WTC11 (cell line): ENCODE results near the gene RAB25. TPM values are rescaled to one million over a fixed set of nuclear protein-coding genes. Genes with fewer than 3 reads are reported as not detected.

ENCODE experiments used
- ATAC-seq: fragments of 200-7000 bp; cut with Tn5 transposase; 2 replicates; pipeline ENCODE4 v1.10.0; 2021; ENCODE audit warnings: mild to moderate bottlenecking, moderate library complexity
- CTCF ChIA-PET: fragments of 300-600 bp; sonication (Branson Sonifier 250); formaldehyde crosslinking; loops from one replicate; lab custom pipeline; 2021; ENCODE audit warnings: antibody characterized with exemption; lab: Charles Lee
- POLR2A ChIA-PET: fragments of 350-600 bp; sonication (Branson Sonifier 250); formaldehyde crosslinking; loops from one replicate; lab custom pipeline; 2021; ENCODE audit warnings: antibody characterized with exemption; lab: Charles Lee
- DNase-seq: peaks from one replicate; pipeline ENCODE4 v3.0.0; 2021; ENCODE audit warnings: low spot score
- H3K27ac Mint-ChIP-seq: 2 replicates; pipeline ENCODE4 v1.8.0; 2021; ENCODE audit warnings: mixed read lengths
- H3K27me3 Mint-ChIP-seq: 2 replicates; pipeline ENCODE4 v1.8.0; 2021; ENCODE audit warnings: low read depth, mild to moderate bottlenecking, moderate library complexity, mixed read lengths
- H3K36me3 Mint-ChIP-seq: 2 replicates; pipeline ENCODE4 v1.8.0; 2021; ENCODE audit warnings: mixed read lengths
- H3K4me1 Mint-ChIP-seq: 2 replicates; pipeline ENCODE4 v1.8.0; 2022; ENCODE audit warnings: mixed read lengths
- H3K4me3 Mint-ChIP-seq: 2 replicates; pipeline ENCODE4 v1.8.0; 2021; ENCODE audit warnings: mild to moderate bottlenecking, moderate library complexity, mixed read lengths
- H3K9me3 Mint-ChIP-seq: 2 replicates; pipeline ENCODE4 v1.8.0; 2021; ENCODE audit warnings: mixed read lengths
- ETV6 ChIP-seq: sonication (generic); formaldehyde crosslinking; IDR thresholded peaks from 2 replicates; pipeline ENCODE4 v1.8.1; 2022; ENCODE audit warnings: mild to moderate bottlenecking, missing genetic modification reagents
- FOXP1 ChIP-seq: sonication (generic); formaldehyde crosslinking; IDR thresholded peaks from 2 replicates; pipeline ENCODE4 v1.8.0; 2022; ENCODE audit warnings: missing genetic modification reagents, mild to moderate bottlenecking, moderate library complexity, borderline replicate concordance
- JAZF1 ChIP-seq: fragments of 250-450 bp; sonication (Bioruptor Pico); IDR thresholded peaks from 2 replicates; pipeline ENCODE4 v1.9.0; 2021; ENCODE audit warnings: moderate library complexity, mild to moderate bottlenecking, inconsistent platforms
- NFATC4 ChIP-seq: fragments of 250-450 bp; sonication (Bioruptor Pico); IDR thresholded peaks from 2 replicates; pipeline ENCODE4 v1.9.0; 2021; ENCODE audit warnings: mild to moderate bottlenecking
- NFYB ChIP-seq: sonication (generic); formaldehyde crosslinking; conservative IDR thresholded peaks from 2 replicates; pipeline ENCODE4 v1.8.0; 2022; ENCODE audit warnings: low read depth, missing genetic modification reagents
- PRRX2 ChIP-seq: fragments of 250-450 bp; sonication (Bioruptor Pico); IDR thresholded peaks from 2 replicates; pipeline ENCODE4 v1.8.0; 2021; ENCODE audit warnings: mild to moderate bottlenecking
- SMAD3 ChIP-seq: sonication (generic); formaldehyde crosslinking; IDR thresholded peaks from 2 replicates; pipeline ENCODE4 v1.8.0; 2022; ENCODE audit warnings: missing genetic modification reagents, mild to moderate bottlenecking, borderline replicate concordance
- SMAD4 ChIP-seq: sonication (generic); formaldehyde crosslinking; IDR thresholded peaks from 2 replicates; pipeline ENCODE4 v1.8.0; 2022; ENCODE audit warnings: mild to moderate bottlenecking, missing genetic modification reagents
- TCF7 ChIP-seq: sonication (generic); formaldehyde crosslinking; IDR thresholded peaks from 2 replicates; pipeline ENCODE4 v1.8.0; 2022; ENCODE audit warnings: mild to moderate bottlenecking, low read depth, missing genetic modification reagents, moderate library complexity
- ZBTB21 ChIP-seq: sonication (generic); formaldehyde crosslinking; IDR thresholded peaks from 2 replicates; pipeline ENCODE4 v1.8.1; 2023; ENCODE audit warnings: mild to moderate bottlenecking, missing genetic modification reagents, borderline replicate concordance
- ZNF138 ChIP-seq: sonication (generic); formaldehyde crosslinking; conservative IDR thresholded peaks from 2 replicates; pipeline ENCODE4 v1.8.1; 2022; ENCODE audit warnings: mild to moderate bottlenecking, moderate library complexity, missing genetic modification reagents
- ZNF671 ChIP-seq: fragments of 250-450 bp; sonication (Bioruptor Pico); IDR thresholded peaks from 2 replicates; pipeline ENCODE4 v1.8.0; 2021; ENCODE audit warnings: mild to moderate bottlenecking
- total RNA-seq: library from RNA; stranded (reverse); gene quantifications from 3 replicates; pipeline ENCODE4 v1.2.3, GENCODE V29; 2021
- TF ChIP-seq, protein P1 (sequence below): sonication (generic); formaldehyde crosslinking; conservative IDR thresholded peaks from 2 replicates; pipeline ENCODE4 v1.8.1; 2022; ENCODE audit warnings: mild to moderate bottlenecking, missing genetic modification reagents
- TF ChIP-seq, protein P2 (sequence below): sonication (generic); formaldehyde crosslinking; IDR thresholded peaks from 2 replicates; pipeline ENCODE4 v1.8.1; 2022; ENCODE audit warnings: mild to moderate bottlenecking, missing genetic modification reagents, moderate library complexity, borderline replicate concordance
- TF ChIP-seq, protein P3 (sequence below): fragments of 250-450 bp; sonication (Bioruptor Pico); IDR thresholded peaks from 2 replicates; pipeline ENCODE4 v1.9.0; 2021; ENCODE audit warnings: mild to moderate bottlenecking
- TF ChIP-seq, protein P4 (sequence below): sonication (generic); formaldehyde crosslinking; IDR thresholded peaks from 2 replicates; pipeline ENCODE4 v1.8.0; 2022; ENCODE audit warnings: missing genetic modification reagents
- TF ChIP-seq, protein P5 (sequence below): sonication (generic); formaldehyde crosslinking; IDR thresholded peaks from 2 replicates; pipeline ENCODE4 v1.8.1; 2023; ENCODE audit warnings: mild to moderate bottlenecking, missing genetic modification reagents, moderate library complexity
- TF ChIP-seq, protein P6 (sequence below): sonication (generic); formaldehyde crosslinking; IDR thresholded peaks from 2 replicates; pipeline ENCODE4 v1.8.0; 2023; ENCODE audit warnings: missing genetic modification reagents, mild to moderate bottlenecking, borderline replicate concordance
- TF ChIP-seq, protein P7 (sequence below): sonication (generic); formaldehyde crosslinking; IDR thresholded peaks from 2 replicates; pipeline ENCODE4 v1.8.0; 2023; ENCODE audit warnings: mild to moderate bottlenecking, missing genetic modification reagents

RAB25 gene
- total RNA-seq, 1 experiment from 2014 or later, result 61.9 TPM

DNA sequence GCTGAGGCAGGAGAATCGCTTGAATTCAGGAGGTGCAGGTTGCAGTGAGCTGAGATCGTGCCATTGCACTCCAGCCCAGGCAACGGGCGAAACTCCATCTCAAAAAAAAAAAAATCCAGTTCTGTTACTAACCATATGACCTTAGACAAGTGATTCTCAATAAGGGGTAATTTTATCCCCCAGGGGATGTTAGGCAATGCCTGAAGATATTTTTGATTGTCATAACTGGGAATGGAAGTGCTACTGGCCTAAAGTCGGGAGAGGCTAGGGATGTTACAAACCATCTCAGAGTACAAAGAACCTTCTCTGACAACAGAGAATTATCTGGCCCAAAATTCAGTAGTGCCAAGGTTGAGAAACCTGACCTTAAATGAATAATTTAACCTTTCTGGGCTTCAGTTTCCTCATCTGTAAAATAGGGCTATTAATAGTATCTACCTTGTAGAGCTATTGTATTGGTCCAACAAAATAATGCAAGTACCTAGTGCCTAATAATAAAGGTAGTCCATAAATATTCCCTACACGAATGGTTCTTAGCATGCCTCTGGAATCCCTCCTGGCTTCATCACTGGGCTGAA is 47.8 kb downstream of the RAB25 start:
- Mint-ChIP-seq H3K9me3 (no peaks in the 10 kb centered on the region), H3K36me3 (no peaks in the 10 kb centered on the region), H3K4me1 (peaks cover 47% of the 10 kb centered on the region), H3K4me3 (no peak overlapping the region), H3K27ac (no peak overlapping the region), H3K27me3 (peaks cover 10% of the 10 kb centered on the region; the same call in 1 of the 2 replicates)
- TF ChIP-seq SMAD3, result no peak
- no peak for TF ChIP-seq SMAD4 (CRISPR knock-in tag)
- no peak for TF ChIP-seq JAZF1 (CRISPR knock-in tag)
- TF ChIP-seq, protein P1, sequence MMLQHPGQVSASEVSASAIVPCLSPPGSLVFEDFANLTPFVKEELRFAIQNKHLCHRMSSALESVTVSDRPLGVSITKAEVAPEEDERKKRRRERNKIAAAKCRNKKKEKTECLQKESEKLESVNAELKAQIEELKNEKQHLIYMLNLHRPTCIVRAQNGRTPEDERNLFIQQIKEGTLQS (CRISPR knock-in tag), result no peak
- TF ChIP-seq, protein P2, sequence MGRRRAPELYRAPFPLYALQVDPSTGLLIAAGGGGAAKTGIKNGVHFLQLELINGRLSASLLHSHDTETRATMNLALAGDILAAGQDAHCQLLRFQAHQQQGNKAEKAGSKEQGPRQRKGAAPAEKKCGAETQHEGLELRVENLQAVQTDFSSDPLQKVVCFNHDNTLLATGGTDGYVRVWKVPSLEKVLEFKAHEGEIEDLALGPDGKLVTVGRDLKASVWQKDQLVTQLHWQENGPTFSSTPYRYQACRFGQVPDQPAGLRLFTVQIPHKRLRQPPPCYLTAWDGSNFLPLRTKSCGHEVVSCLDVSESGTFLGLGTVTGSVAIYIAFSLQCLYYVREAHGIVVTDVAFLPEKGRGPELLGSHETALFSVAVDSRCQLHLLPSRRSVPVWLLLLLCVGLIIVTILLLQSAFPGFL (CRISPR knock-in tag), result no peak
- TF ChIP-seq, protein P3, sequence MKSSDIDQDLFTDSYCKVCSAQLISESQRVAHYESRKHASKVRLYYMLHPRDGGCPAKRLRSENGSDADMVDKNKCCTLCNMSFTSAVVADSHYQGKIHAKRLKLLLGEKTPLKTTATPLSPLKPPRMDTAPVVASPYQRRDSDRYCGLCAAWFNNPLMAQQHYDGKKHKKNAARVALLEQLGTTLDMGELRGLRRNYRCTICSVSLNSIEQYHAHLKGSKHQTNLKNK (CRISPR knock-in tag), result no peak
- TF ChIP-seq ZBTB21 (CRISPR knock-in tag), result no peak
- no peak for TF ChIP-seq ETV6 (CRISPR knock-in tag)
- no peak for TF ChIP-seq FOXP1 (CRISPR knock-in tag)
- no peak for DNase-seq
- no peak for ATAC-seq
- ChIA-PET CTCF (interaction anchor here (1.0 to 29.6 kb wide), 3 partner anchors 12 to 32 kb away, joined by 5 to 1176 read pairs (median 7); partner anchors contain the start of gene LMNA), POLR2A (interaction anchor here (1.1 kb wide), 1 partner anchor 10 kb away, joined by 3 read pairs; no protein-coding TSS in a partner anchor)

DNA sequence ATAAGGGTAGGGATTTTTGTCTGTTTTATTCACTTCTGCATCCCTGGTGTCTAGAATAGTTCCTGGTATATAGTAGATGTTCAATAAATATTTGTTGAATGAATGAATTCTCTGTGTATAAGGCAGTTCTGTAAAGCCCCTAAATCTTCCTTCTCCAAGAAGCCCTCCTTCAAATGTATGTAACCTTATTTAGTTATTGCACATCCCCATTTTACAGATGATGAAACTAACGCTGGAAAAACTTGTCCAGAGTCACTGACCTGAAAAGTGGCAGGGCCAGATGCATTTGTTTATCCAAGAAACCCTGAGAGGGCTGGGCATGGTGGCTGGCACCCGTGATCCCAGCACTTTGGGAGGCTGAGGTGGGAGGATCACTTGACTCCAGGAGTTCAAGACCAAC is 49.3 kb downstream of the RAB25 start:
- CTCF ChIA-PET, result interaction anchor here (1.3 to 29.6 kb wide), 2 partner anchors 14 to 44 kb away, joined by 3 to 1176 read pairs; partner anchors contain the start of gene LMNA
- Mint-ChIP-seq H3K36me3 (no peaks in the 10 kb centered on the region), H3K4me3 (no peak overlapping the region), H3K9me3 (no peaks in the 10 kb centered on the region), H3K27ac (no peak overlapping the region), H3K4me1 (peaks cover 42% of the 10 kb centered on the region), H3K27me3 (peaks cover 12% of the 10 kb centered on the region; the same call in 1 of the 2 replicates)
- DNase-seq (no peak), ATAC-seq (no peak)
- POLR2A ChIA-PET, result no interaction called here
- TF ChIP-seq, protein P4, sequence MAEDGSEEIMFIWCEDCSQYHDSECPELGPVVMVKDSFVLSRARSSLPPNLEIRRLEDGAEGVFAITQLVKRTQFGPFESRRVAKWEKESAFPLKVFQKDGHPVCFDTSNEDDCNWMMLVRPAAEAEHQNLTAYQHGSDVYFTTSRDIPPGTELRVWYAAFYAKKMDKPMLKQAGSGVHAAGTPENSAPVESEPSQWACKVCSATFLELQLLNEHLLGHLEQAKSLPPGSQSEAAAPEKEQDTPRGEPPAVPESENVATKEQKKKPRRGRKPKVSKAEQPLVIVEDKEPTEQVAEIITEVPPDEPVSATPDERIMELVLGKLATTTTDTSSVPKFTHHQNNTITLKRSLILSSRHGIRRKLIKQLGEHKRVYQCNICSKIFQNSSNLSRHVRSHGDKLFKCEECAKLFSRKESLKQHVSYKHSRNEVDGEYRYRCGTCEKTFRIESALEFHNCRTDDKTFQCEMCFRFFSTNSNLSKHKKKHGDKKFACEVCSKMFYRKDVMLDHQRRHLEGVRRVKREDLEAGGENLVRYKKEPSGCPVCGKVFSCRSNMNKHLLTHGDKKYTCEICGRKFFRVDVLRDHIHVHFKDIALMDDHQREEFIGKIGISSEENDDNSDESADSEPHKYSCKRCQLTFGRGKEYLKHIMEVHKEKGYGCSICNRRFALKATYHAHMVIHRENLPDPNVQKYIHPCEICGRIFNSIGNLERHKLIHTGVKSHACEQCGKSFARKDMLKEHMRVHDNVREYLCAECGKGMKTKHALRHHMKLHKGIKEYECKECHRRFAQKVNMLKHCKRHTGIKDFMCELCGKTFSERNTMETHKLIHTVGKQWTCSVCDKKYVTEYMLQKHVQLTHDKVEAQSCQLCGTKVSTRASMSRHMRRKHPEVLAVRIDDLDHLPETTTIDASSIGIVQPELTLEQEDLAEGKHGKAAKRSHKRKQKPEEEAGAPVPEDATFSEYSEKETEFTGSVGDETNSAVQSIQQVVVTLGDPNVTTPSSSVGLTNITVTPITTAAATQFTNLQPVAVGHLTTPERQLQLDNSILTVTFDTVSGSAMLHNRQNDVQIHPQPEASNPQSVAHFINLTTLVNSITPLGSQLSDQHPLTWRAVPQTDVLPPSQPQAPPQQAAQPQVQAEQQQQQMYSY (CRISPR knock-in tag), result no peak
- no peak for TF ChIP-seq ZNF138 (CRISPR knock-in tag)
- no peak for TF ChIP-seq ZNF671 (CRISPR knock-in tag)
- TF ChIP-seq PRRX2 (CRISPR knock-in tag), result no peak
- TF ChIP-seq, protein P5, sequence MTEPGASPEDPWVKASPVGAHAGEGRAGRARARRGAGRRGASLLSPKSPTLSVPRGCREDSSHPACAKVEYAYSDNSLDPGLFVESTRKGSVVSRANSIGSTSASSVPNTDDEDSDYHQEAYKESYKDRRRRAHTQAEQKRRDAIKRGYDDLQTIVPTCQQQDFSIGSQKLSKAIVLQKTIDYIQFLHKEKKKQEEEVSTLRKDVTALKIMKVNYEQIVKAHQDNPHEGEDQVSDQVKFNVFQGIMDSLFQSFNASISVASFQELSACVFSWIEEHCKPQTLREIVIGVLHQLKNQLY, result no peak
- no peak for TF ChIP-seq TCF7 (CRISPR knock-in tag)
- TF ChIP-seq, protein P6, sequence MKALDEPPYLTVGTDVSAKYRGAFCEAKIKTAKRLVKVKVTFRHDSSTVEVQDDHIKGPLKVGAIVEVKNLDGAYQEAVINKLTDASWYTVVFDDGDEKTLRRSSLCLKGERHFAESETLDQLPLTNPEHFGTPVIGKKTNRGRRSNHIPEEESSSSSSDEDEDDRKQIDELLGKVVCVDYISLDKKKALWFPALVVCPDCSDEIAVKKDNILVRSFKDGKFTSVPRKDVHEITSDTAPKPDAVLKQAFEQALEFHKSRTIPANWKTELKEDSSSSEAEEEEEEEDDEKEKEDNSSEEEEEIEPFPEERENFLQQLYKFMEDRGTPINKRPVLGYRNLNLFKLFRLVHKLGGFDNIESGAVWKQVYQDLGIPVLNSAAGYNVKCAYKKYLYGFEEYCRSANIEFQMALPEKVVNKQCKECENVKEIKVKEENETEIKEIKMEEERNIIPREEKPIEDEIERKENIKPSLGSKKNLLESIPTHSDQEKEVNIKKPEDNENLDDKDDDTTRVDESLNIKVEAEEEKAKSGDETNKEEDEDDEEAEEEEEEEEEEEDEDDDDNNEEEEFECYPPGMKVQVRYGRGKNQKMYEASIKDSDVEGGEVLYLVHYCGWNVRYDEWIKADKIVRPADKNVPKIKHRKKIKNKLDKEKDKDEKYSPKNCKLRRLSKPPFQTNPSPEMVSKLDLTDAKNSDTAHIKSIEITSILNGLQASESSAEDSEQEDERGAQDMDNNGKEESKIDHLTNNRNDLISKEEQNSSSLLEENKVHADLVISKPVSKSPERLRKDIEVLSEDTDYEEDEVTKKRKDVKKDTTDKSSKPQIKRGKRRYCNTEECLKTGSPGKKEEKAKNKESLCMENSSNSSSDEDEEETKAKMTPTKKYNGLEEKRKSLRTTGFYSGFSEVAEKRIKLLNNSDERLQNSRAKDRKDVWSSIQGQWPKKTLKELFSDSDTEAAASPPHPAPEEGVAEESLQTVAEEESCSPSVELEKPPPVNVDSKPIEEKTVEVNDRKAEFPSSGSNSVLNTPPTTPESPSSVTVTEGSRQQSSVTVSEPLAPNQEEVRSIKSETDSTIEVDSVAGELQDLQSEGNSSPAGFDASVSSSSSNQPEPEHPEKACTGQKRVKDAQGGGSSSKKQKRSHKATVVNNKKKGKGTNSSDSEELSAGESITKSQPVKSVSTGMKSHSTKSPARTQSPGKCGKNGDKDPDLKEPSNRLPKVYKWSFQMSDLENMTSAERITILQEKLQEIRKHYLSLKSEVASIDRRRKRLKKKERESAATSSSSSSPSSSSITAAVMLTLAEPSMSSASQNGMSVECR, result no peak
- TF ChIP-seq NFATC4 (CRISPR knock-in tag), result no peak
- TF ChIP-seq, protein P7, sequence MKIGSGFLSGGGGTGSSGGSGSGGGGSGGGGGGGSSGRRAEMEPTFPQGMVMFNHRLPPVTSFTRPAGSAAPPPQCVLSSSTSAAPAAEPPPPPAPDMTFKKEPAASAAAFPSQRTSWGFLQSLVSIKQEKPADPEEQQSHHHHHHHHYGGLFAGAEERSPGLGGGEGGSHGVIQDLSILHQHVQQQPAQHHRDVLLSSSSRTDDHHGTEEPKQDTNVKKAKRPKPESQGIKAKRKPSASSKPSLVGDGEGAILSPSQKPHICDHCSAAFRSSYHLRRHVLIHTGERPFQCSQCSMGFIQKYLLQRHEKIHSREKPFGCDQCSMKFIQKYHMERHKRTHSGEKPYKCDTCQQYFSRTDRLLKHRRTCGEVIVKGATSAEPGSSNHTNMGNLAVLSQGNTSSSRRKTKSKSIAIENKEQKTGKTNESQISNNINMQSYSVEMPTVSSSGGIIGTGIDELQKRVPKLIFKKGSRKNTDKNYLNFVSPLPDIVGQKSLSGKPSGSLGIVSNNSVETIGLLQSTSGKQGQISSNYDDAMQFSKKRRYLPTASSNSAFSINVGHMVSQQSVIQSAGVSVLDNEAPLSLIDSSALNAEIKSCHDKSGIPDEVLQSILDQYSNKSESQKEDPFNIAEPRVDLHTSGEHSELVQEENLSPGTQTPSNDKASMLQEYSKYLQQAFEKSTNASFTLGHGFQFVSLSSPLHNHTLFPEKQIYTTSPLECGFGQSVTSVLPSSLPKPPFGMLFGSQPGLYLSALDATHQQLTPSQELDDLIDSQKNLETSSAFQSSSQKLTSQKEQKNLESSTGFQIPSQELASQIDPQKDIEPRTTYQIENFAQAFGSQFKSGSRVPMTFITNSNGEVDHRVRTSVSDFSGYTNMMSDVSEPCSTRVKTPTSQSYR (CRISPR knock-in tag), result no peak
- no peak for TF ChIP-seq NFYB (CRISPR knock-in tag)
